Body of pancreas (tissue), 4 donors: ENCODE results near the gene KCNC3. TPM values are rescaled to one million over a fixed set of nuclear protein-coding genes. Genes with fewer than 3 reads are reported as not detected.

Experiments used
- ATAC-seq: fragments of 150-250 bp; one replicate; pipeline ENCODE4 v1.9.1; 2016
- DNase-seq, 4 donors: peaks; one replicate each; pipeline ENCODE4 v3.0.0-alpha.2; 2019
- H3K27ac ChIP-seq, 4 donors: fragments of 200-600 bp; sonication (generic); 1 replicate in 3 of 4; 2 replicates in 1 of 4; pipeline versions ENCODE4 v1.5.1 to v1.6.1; 2016 to 2019; ENCODE audit warnings: mild to moderate bottlenecking in 1 of 4, mixed read lengths in 1 of 4, moderate library complexity in 1 of 4
- H3K27me3 ChIP-seq, 2 donors: fragments of 200-600 bp; sonication (generic); one replicate each; pipeline ENCODE4 v1.6.0; 2016; ENCODE audit warnings: mild to moderate bottlenecking in 1 of 2
- H3K36me3 ChIP-seq, 2 donors: fragments of 200-600 bp; sonication (generic); replicated peaks in 1 of 2; 2 replicates each; pipeline ENCODE4 v1.5.1; 2016; ENCODE audit warnings: low read depth in 2 of 2; ENCODE audit not compliant: insufficient read depth in 1 of 2
- H3K4me1 ChIP-seq: fragments of 200-600 bp; sonication (generic); one replicate; pipeline ENCODE4 v1.6.0; 2016
- H3K4me3 ChIP-seq, 2 donors: fragments of 200-600 bp; sonication (generic); 1 replicate in 1 of 2; 2 replicates in 1 of 2; pipeline ENCODE4 v1.5.1; 2016 to 2019
- H3K9me3 ChIP-seq, 3 donors: fragments of 200-600 bp; sonication (generic); 1 replicate in 2 of 3; 2 replicates in 1 of 3; pipeline ENCODE4 v1.5.1; 2016
- CTCF ChIP-seq, 7 experiments: fragments of 450-650 bp in 4 of 7; fragments of 200-600 bp in 3 of 7; sonication (generic) in 3 of 7; IDR thresholded peaks; one replicate each; pipeline ENCODE4 v1.5.1; 2016 to 2019; ENCODE audit warnings: antibody characterized with exemption in 7 of 7
- POLR2A ChIP-seq, 3 donors: fragments of 450-650 bp; IDR thresholded peaks; one replicate each; pipeline ENCODE4 v1.6.1; 2016; ENCODE audit warnings: antibody characterized with exemption in 3 of 3, mild to moderate bottlenecking in 2 of 3
- WGBS, 2 donors: methylation state at CpG; one replicate each; pipeline ENCODE4 v1.1.5; 2017; 5-methylcytosine and 5-hydroxymethylcytosine counted together
- intact Hi-C: fragments of 100-400 bp; cut with DNase I; formaldehyde crosslinking; loops from one replicate; pipeline ENCODE4 v1.15.1; 2023
- total RNA-seq, 2 donors: library from RNA; depleted of rRNA; stranded (reverse); fragments of >200 nt; gene quantifications; one replicate each; pipeline ENCODE4 v1.1.0, GENCODE V29; 2016

Gene KCNC3
- total RNA-seq, 2 donors from 2014 or later, result 1.8 to 6.3 TPM

- Histone ChIP-seq H3K27me3 (no peaks in the 10 kb centered on the region), H3K36me3 (peaks cover 0 to 5% of the 10 kb centered on the region in 2 donors), H3K9me3 (no peaks in the 10 kb centered on the region), H3K27ac (no peak overlapping the region), H3K4me1 (no peaks in the 10 kb centered on the region), H3K4me3 (no peak overlapping the region)
- intact Hi-C loops, result no loop called here
- ATAC-seq, result no peak
- no peak for TF ChIP-seq POLR2A (IDR thresholded peaks at IDR 0.05)
- no peak for TF ChIP-seq CTCF (IDR thresholded peaks at IDR 0.05)
- WGBS, 2 donors, result 81 to 86% methylated on average over 8 of the region's 8 CpGs
- DNase-seq, result no peak
These were observed 64.5 kb downstream of the KCNC3 start for GRCh38 chr19:50264483-50265186.

GRCh38 chr19:50263176-50263575 lies 66.0 kb downstream of the KCNC3 start:
- DNase-seq, result no peak
- H3K9me3 ChIP-seq, result no peaks in the 10 kb centered on the region
- H3K27ac ChIP-seq, result no peak overlapping the region
- H3K4me3 ChIP-seq, result no peak overlapping the region
- peaks cover 0 to 5% of the 10 kb centered on the region in 2 donors for H3K36me3 ChIP-seq
- ATAC-seq, result no peak
- WGBS, 2 donors, result 91 to 95% methylated on average over 6 to 8 of the region's 8 CpGs
- no peaks in the 10 kb centered on the region for H3K4me1 ChIP-seq
- H3K27me3 ChIP-seq, result no peaks in the 10 kb centered on the region
- intact Hi-C loops, result no loop called here
- TF ChIP-seq POLR2A (IDR thresholded peaks at IDR 0.05), result no peak
- no peak for TF ChIP-seq CTCF (IDR thresholded peaks at IDR 0.05)

Other genes starting within 250 kb of the KCNC3 start
- not detected for gene IZUMO2, start 166.1 kb downstream of the KCNC3 start, total RNA-seq
- 10 to 100 TPM; 40.9 to 61.2 TPM for gene MYH14, start 125.8 kb downstream of the KCNC3 start, total RNA-seq
- 1 to 10 TPM; 1.8 to 2.3 TPM for gene NAPSA, start 36.3 kb upstream of the KCNC3 start, total RNA-seq
- 10 to 100 TPM; 43.2 to 50.1 TPM for gene NR1H2, start 47.1 kb upstream of the KCNC3 start, total RNA-seq
- 10 to 100 TPM; 13.2 to 13.8 TPM for gene POLD1, start 55.0 kb upstream of the KCNC3 start, total RNA-seq
- gene SPIB, start 89.6 kb upstream of the KCNC3 start, total RNA-seq, result 1 to 10 TPM in 1 of 2 donors, not detected in 1; 6.9 TPM
- gene MYBPC2, start 103.5 kb upstream of the KCNC3 start, total RNA-seq, result not detected
- gene EMC10, start 147.1 kb upstream of the KCNC3 start, total RNA-seq, result 10 to 100 TPM; 60.3 to 68.0 TPM
- 1 to 10 TPM in 1 of 2 donors, not detected in 1; 1.0 TPM for gene GARIN5A, start 147.5 kb upstream of the KCNC3 start, total RNA-seq
- 1 to 10 TPM; 5.6 to 7.5 TPM for gene JOSD2, start 181.8 kb upstream of the KCNC3 start, total RNA-seq
- not detected for gene ASPDH, start 184.5 kb upstream of the KCNC3 start, total RNA-seq
- 10 to 100 TPM in 1 of 2 donors, under 1 TPM in 1; 0.26 to 10.5 TPM for gene LRRC4B, start 239.1 kb upstream of the KCNC3 start, total RNA-seq